Smooth muscle cell (in vitro differentiated cells): ENCODE results near the gene VAMP5. TPM values are rescaled to one million over a fixed set of nuclear protein-coding genes. Genes with fewer than 3 reads are reported as not detected.
"Not testable (repeated sequence)": the region's sequence is repeated elsewhere in the genome, so short reads cannot be mapped to it uniquely, and the experiment has no call there.

Experiments
- DNase-seq: peaks from one replicate; lab custom pipeline; 2025; ENCODE audit not compliant: unreplicated experiment; lab: John Stamatoyannopoulos, UW
- H2AFZ ChIP-seq: fragments of 200-600 bp; sonication (generic); 2 replicates; pipeline ENCODE4 v1.6.0; 2016; ENCODE audit warnings: antibody characterized with exemption, low read depth, mild to moderate bottlenecking
- H3F3A ChIP-seq: fragments of 200-600 bp; sonication (generic); 2 replicates; pipeline ENCODE4 v1.6.0; 2017; ENCODE audit warnings: antibody characterized with exemption, low read depth
- H3K27ac ChIP-seq: fragments of 200-600 bp; sonication (generic); 2 replicates; pipeline ENCODE4 v1.5.1; 2016; ENCODE audit warnings: low read depth, mild to moderate bottlenecking
- H3K27me3 ChIP-seq: fragments of 200-600 bp; sonication (generic); 2 replicates; pipeline ENCODE4 v1.6.1; 2016; ENCODE audit warnings: low read depth, mild to moderate bottlenecking
- H3K36me3 ChIP-seq: fragments of 200-600 bp; sonication (generic); 2 replicates; pipeline ENCODE4 v1.5.1; 2016; ENCODE audit warnings: low read depth
- H3K4me1 ChIP-seq: fragments of 200-600 bp; sonication (generic); 2 replicates; pipeline ENCODE4 v1.5.1; 2016; ENCODE audit warnings: low read depth
- H3K4me2 ChIP-seq: fragments of 200-600 bp; sonication (generic); 2 replicates; pipeline ENCODE4 v1.6.0; 2016; ENCODE audit warnings: mild to moderate bottlenecking
- H3K4me3 ChIP-seq: fragments of 200-600 bp; sonication (generic); 2 replicates; pipeline ENCODE4 v1.5.1; 2016; ENCODE audit warnings: mild to moderate bottlenecking
- H3K79me2 ChIP-seq: fragments of 200-600 bp; sonication (generic); 2 replicates; pipeline ENCODE4 v1.6.0; 2016; ENCODE audit warnings: low read depth, mild to moderate bottlenecking
- H3K9ac ChIP-seq: fragments of 200-600 bp; sonication (generic); 2 replicates; pipeline ENCODE4 v1.6.0; 2016; ENCODE audit warnings: low read depth
- H3K9me3 ChIP-seq: fragments of 200-600 bp; sonication (generic); replicated peaks from 2 replicates; pipeline ENCODE4 v1.5.1; 2016; ENCODE audit warnings: low read depth
- H4K20me1 ChIP-seq: fragments of 200-600 bp; sonication (generic); 2 replicates; pipeline ENCODE4 v1.6.0; 2016; ENCODE audit warnings: low read depth
- WGBS: methylation state at CpG from one replicate; pipeline ENCODE4 v1.1.7; 2016; ENCODE audit warnings: low lambda C conversion rate; 5-methylcytosine and 5-hydroxymethylcytosine counted together
- polyA plus RNA-seq: library from polyadenylated mRNA; unstranded; fragments of >200 nt; fragmentation: Nextera tagmentation; extraction: Ambion mirVana; gene quantifications from 2 replicates; pipeline ENCODE4 v1.2.1, GENCODE V29; 2016
- total RNA-seq: library from RNA; depleted of rRNA; stranded (reverse); fragments of >200 nt; gene quantifications from 2 replicates; pipeline ENCODE4 v1.2.3, GENCODE V29; 2014
- TF ChIP-seq, protein P1 (sequence below): fragments of 200-600 bp; sonication (generic); IDR thresholded peaks from 2 replicates; pipeline ENCODE4 v1.5.1; 2017; ENCODE audit warnings: borderline replicate concordance, mild to moderate bottlenecking, antibody characterized with exemption; ENCODE audit not compliant: insufficient read depth, poor library complexity, severe bottlenecking

Gene VAMP5
- total and polyA plus RNA-seq, 2 experiments from 2014 or later: 6.6 to 35.9 TPM

GRCh38 chr2:85557130-85557529, 27.1 kb upstream of the VAMP5 start:
- Histone ChIP-seq H4K20me1 (peaks cover 10% of the 10 kb centered on the region), H3K9me3 (no peaks in the 10 kb centered on the region), H3K4me2 (no peak overlapping the region), H3K79me2 (peaks cover 39% of the 10 kb centered on the region), H3K4me3 (no peak overlapping the region), H3K27me3 (no peaks in the 10 kb centered on the region), H3K36me3 (peaks cover 3% of the 10 kb centered on the region), H3F3A (peaks cover 4% of the 10 kb centered on the region), H2AFZ (no peak overlapping the region), H3K9ac (no peak overlapping the region), H3K27ac (no peak overlapping the region), H3K4me1 (peaks cover 11% of the 10 kb centered on the region)
- 99% methylated on average over 5 of the region's 5 CpGs for WGBS
- DNase-seq: no peak
- TF ChIP-seq, protein P1, sequence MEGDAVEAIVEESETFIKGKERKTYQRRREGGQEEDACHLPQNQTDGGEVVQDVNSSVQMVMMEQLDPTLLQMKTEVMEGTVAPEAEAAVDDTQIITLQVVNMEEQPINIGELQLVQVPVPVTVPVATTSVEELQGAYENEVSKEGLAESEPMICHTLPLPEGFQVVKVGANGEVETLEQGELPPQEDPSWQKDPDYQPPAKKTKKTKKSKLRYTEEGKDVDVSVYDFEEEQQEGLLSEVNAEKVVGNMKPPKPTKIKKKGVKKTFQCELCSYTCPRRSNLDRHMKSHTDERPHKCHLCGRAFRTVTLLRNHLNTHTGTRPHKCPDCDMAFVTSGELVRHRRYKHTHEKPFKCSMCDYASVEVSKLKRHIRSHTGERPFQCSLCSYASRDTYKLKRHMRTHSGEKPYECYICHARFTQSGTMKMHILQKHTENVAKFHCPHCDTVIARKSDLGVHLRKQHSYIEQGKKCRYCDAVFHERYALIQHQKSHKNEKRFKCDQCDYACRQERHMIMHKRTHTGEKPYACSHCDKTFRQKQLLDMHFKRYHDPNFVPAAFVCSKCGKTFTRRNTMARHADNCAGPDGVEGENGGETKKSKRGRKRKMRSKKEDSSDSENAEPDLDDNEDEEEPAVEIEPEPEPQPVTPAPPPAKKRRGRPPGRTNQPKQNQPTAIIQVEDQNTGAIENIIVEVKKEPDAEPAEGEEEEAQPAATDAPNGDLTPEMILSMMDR: no peak

DNA sequence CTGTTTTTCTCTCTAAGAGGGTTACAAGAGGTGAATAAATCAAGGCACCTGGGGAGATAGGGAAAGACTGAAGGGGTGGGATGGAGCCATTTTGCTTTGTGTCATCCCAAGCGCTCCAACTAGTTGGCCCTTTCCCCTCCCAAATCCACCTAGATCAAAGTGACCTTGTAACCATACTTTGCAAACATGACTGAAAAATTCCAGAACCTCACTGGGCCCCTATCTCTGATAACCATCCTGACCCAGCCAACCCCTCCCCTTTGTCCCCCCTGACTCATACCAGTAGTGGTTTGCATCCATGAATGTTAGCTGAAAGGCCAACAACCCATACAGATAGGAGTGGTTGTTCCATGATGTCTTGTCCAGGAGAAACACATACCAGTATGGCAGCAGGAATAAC, 26.1 kb upstream of the VAMP5 start:
- Histone ChIP-seq H3F3A (no peaks in the 10 kb centered on the region), H3K27ac (no peak overlapping the region), H3K4me2 (no peak overlapping the region), H3K4me1 (peaks cover 11% of the 10 kb centered on the region), H3K27me3 (no peaks in the 10 kb centered on the region), H3K9ac (no peak overlapping the region), H3K79me2 (peaks cover 39% of the 10 kb centered on the region), H3K4me3 (no peak overlapping the region), H3K9me3 (no peaks in the 10 kb centered on the region), H4K20me1 (peaks cover 10% of the 10 kb centered on the region), H2AFZ (no peak overlapping the region), H3K36me3 (peaks cover 3% of the 10 kb centered on the region)
- WGBS: 95% methylated on average over 1 of the region's 1 CpG
- DNase-seq: no peak
- TF ChIP-seq, protein P1: no peak

- not testable (repeated sequence) for H3K9me3 ChIP-seq, DNase-seq, H3K36me3 ChIP-seq, H3F3A ChIP-seq, H3K27ac ChIP-seq, H2AFZ ChIP-seq, H3K27me3 ChIP-seq, H4K20me1 ChIP-seq
- peak overlapping the region; percentile 84 for H3K4me3 ChIP-seq
- peaks cover 11% of the 10 kb centered on the region for H3K4me1 ChIP-seq
- H3K4me2 ChIP-seq: peak overlapping the region; percentile 97
- WGBS: 88% methylated on average over 12 of the region's 12 CpGs
- peaks cover 39% of the 10 kb centered on the region for H3K79me2 ChIP-seq
- H3K9ac ChIP-seq: peak overlapping the region; percentile 81
These were observed 23.9 kb upstream of the VAMP5 start for GRCh38 chr2:85560403-85560726.

DNA sequence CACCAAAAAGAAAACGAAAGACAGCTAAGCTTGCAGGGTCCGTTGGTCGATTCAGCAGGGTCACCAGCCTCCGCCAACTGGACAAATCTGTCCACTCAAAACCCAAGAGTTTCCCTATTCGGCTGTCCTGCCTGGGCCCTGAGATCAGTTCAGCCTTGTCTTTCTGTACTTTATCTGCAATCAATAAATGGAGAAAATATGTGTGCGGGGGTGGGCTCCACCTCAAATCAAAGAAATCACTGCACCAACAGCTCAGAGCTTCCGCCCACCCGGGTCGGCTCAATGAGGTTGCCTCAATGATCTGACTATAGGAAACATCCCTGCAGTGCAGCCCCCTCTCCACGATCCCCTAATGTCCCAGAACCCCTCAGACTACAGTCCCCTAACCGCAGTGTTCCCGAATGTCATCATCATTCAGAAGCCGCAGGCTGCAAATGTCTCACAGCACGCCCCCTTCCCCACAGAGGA, 23.4 kb upstream of the VAMP5 start:
- Histone ChIP-seq H3K4me1 (peaks cover 11% of the 10 kb centered on the region), H3K27me3 (no peaks in the 10 kb centered on the region), H3K9ac (peak overlapping the region; percentile 81), H2AFZ (peak overlapping the region; percentile 97), H3K36me3 (peaks cover 3% of the 10 kb centered on the region), H3F3A (no peaks in the 10 kb centered on the region), H3K79me2 (peaks cover 39% of the 10 kb centered on the region), H3K4me2 (peak overlapping the region; percentile 97), H3K9me3 (no peaks in the 10 kb centered on the region), H3K4me3 (peak overlapping the region; percentile 84), H3K27ac (peak overlapping the region; percentile 51), H4K20me1 (peaks cover 10% of the 10 kb centered on the region)
- DNase-seq: no peak
- WGBS: 6% methylated on average over 13 of the region's 14 CpGs
- TF ChIP-seq, protein P1: no peak
